ENCODE measurements around the gene AKIP1.
"Not testable (repeated sequence)": the region's sequence is repeated elsewhere in the genome, so short reads cannot be mapped to it uniquely, and the experiment has no call there.

AKIP1 gene
- total RNA-seq: 11.8 to 16.0 reads per million in 2 experiments

GRCh38 chr11:8911029-8911823 is at the start of gene AKIP1:
Gene AKIP1, plus strand, starts transcription at chr11:8911189. Its CDS starts 261 bp downstream, at chr11:8911450.
- peak; percentile 66 for DNase-seq (ENCODE audit: low read depth)

GRCh38 chr11:8863838-8864237 is 47.2 kb upstream of the AKIP1 start:
- DNase-seq (ENCODE audit: low read depth): no peak

GRCh38 chr11:8865304-8865703 is 45.7 kb upstream of the AKIP1 start:
- DNase-seq (ENCODE audit: low read depth): no peak

GRCh38 chr11:8867035-8867434 is 44.0 kb upstream of the AKIP1 start:
- DNase-seq (ENCODE audit: low read depth): no peak

- DNase-seq (ENCODE audit: low read depth): no peak
These were observed 42.9 kb upstream of the AKIP1 start for GRCh38 chr11:8867931-8868631.

GRCh38 chr11:8870411-8871170 is 40.4 kb upstream of the AKIP1 start:
- no peak for DNase-seq (ENCODE audit: low read depth)

- no peak for DNase-seq (ENCODE audit: low read depth)
These were observed 39.7 kb upstream of the AKIP1 start for GRCh38 chr11:8871171-8871775.

GRCh38 chr11:8871962-8872361 is 39.0 kb upstream of the AKIP1 start:
- no peak for DNase-seq (ENCODE audit: low read depth)

- DNase-seq (ENCODE audit: low read depth): no peak
These were observed 37.1 kb upstream of the AKIP1 start for GRCh38 chr11:8873741-8874405.

GRCh38 chr11:8878771-8879170 is 32.2 kb upstream of the AKIP1 start:
- no peak for DNase-seq (ENCODE audit: low read depth)

- DNase-seq (ENCODE audit: low read depth): not testable (repeated sequence)
These were observed 29.4 kb upstream of the AKIP1 start for GRCh38 chr11:8881585-8881984.

GRCh38 chr11:8886322-8886721 is 24.7 kb upstream of the AKIP1 start:
- DNase-seq (ENCODE audit: low read depth): no peak

- not testable (repeated sequence) for DNase-seq (ENCODE audit: low read depth)
These were observed 19.8 kb upstream of the AKIP1 start for GRCh38 chr11:8891185-8891584.

GRCh38 chr11:8899119-8899753 is 11.8 kb upstream of the AKIP1 start:
- DNase-seq (ENCODE audit: low read depth): no peak

GRCh38 chr11:8905528-8906165 is 5.3 kb upstream of the AKIP1 start:
- DNase-seq (ENCODE audit: low read depth): no peak

GRCh38 chr11:8907116-8907515 is 3.9 kb upstream of the AKIP1 start:
- DNase-seq (ENCODE audit: low read depth): no peak

- DNase-seq (ENCODE audit: low read depth): no peak
These were observed 2.9 kb upstream of the AKIP1 start for GRCh38 chr11:8908099-8908498.

GRCh38 chr11:8910649-8911026 is 351 bp upstream of the AKIP1 start:
- no peak for DNase-seq (ENCODE audit: low read depth)

GRCh38 chr11:8913961-8914660 is 3.1 kb downstream of the AKIP1 start:
- peak; percentile 20 for DNase-seq (ENCODE audit: low read depth)

- no peak for DNase-seq (ENCODE audit: low read depth)
These were observed 3.7 kb downstream of the AKIP1 start for GRCh38 chr11:8914661-8915018.

All from T follicular helper cell (primary cell).